SU-DHL-6 (cell line): ENCODE measurements around the gene ELFN2.

ENCODE experiments used
- EZH2phosphoT487 ChIP-seq: fragments of 200-600 bp; sonication (generic), shearing (Covaris generic); conservative IDR thresholded peaks from 2 replicates; pipeline ENCODE4 v1.6.1; 2018; ENCODE audit warnings: mild to moderate bottlenecking, antibody characterized with exemption, low read length, moderate library complexity, mixed read lengths
- TF ChIP-seq, protein P1 (sequence below): fragments of 200-600 bp; sonication (generic); IDR thresholded peaks from one replicate; pipeline ENCODE4 v1.5.1; 2017; ENCODE audit warnings: antibody characterized with exemption, mild to moderate bottlenecking, low read length, moderate library complexity; ENCODE audit not compliant: insufficient read depth, poor library complexity, severe bottlenecking

DNA sequence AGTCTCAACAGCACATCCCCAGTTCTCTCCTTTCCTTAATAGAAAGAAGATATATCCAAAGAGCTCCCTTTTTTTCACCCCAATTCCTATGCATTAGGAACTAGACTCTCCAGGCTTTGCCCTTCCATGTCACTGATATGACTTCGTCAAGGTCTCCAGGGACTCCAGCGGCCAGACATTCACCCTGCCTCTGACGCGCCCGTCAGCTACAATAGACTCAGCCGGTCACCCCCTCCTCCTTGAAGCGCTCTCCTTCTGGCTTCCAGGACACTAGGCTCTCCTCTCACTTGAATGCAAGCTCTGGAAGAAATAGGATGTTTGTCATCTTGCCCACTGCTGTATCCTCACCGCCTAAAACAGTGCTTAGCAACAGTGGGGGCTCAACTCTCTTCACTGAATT lies 14.9 kb upstream of the ELFN2 start:
- TF ChIP-seq, protein P1, sequence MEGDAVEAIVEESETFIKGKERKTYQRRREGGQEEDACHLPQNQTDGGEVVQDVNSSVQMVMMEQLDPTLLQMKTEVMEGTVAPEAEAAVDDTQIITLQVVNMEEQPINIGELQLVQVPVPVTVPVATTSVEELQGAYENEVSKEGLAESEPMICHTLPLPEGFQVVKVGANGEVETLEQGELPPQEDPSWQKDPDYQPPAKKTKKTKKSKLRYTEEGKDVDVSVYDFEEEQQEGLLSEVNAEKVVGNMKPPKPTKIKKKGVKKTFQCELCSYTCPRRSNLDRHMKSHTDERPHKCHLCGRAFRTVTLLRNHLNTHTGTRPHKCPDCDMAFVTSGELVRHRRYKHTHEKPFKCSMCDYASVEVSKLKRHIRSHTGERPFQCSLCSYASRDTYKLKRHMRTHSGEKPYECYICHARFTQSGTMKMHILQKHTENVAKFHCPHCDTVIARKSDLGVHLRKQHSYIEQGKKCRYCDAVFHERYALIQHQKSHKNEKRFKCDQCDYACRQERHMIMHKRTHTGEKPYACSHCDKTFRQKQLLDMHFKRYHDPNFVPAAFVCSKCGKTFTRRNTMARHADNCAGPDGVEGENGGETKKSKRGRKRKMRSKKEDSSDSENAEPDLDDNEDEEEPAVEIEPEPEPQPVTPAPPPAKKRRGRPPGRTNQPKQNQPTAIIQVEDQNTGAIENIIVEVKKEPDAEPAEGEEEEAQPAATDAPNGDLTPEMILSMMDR, result no peak
- no peak for TF ChIP-seq EZH2phosphoT487
